Mucosa of descending colon (tissue), 3 donors: ENCODE measurements around the gene SNTG2. TPM values are rescaled to one million over a fixed set of nuclear protein-coding genes. Genes with fewer than 3 reads are reported as not detected.

Experiments used
- ATAC-seq: fragments of 200-7000 bp; cut with Tn5 transposase; one replicate; pipeline ENCODE4 v1.9.1; 2020; ENCODE audit warnings: mild to moderate bottlenecking, moderate library complexity
- DNase-seq, 3 donors: peaks; one replicate each; pipeline ENCODE4 v3.0.0-alpha.2; 2020
- H3K36me3 ChIP-seq: fragments of 200-600 bp; one replicate; pipeline ENCODE4 v1.8.0; 2021; ENCODE audit warnings: low read depth, mild to moderate bottlenecking
- H3K4me1 ChIP-seq: fragments of 200-600 bp; one replicate; pipeline ENCODE4 v1.8.0; 2021; ENCODE audit warnings: low read depth, mild to moderate bottlenecking
- H3K4me3 ChIP-seq: fragments of 200-600 bp; one replicate; pipeline ENCODE4 v1.8.0; 2021; ENCODE audit warnings: mild to moderate bottlenecking
- H3K9me3 ChIP-seq: fragments of 200-600 bp; one replicate; pipeline ENCODE4 v1.8.0; 2021; ENCODE audit warnings: mild to moderate bottlenecking
- CTCF ChIP-seq: fragments of 200-600 bp; IDR thresholded peaks from one replicate; pipeline ENCODE4 v1.8.0; 2022; ENCODE audit warnings: antibody characterized with exemption, mild to moderate bottlenecking
- intact Hi-C, 2 donors: fragments of 100-400 bp; cut with DNase I in 1 of 2; cut with micrococcal nuclease in 1 of 2; formaldehyde crosslinking; loops; one replicate each; pipeline versions ENCODE4 v1.11.0 to v1.11.1; 2022; cut with DNase I, micrococcal nuclease
- total RNA-seq, 3 donors: library from RNA; stranded (reverse); fragmentation: NEBNext Ultra II Directional in 2 of 3; extraction: Animal tissue kit (Norgen Biotek cat#: 25700) in 2 of 3; gene quantifications; one replicate each; pipeline versions ENCODE4 v1.2.1 to v1.2.4, GENCODE V29; 2021 to 2023
- donor health status: DM: no; HTN: no; CAD: no; lungs with moderate emphysema.
- donor health status: DM: no; HTN: no; CAD: no.
- donor health status: DM: no; HTN: yes; CAD: no.

SNTG2 gene
- total RNA-seq, 3 donors from 2014 or later, result 0.38 to 3.0 (median 2.8) TPM

GRCh38 chr2:1162246-1162645 is 211.6 kb downstream of the SNTG2 start:
- no peak overlapping the region for H3K4me3 ChIP-seq
- no peaks in the 10 kb centered on the region for H3K9me3 ChIP-seq
- no peak for TF ChIP-seq CTCF
- H3K36me3 ChIP-seq, result no peaks in the 10 kb centered on the region
- no peak for DNase-seq
- no peaks in the 10 kb centered on the region for H3K4me1 ChIP-seq
- no peak for ATAC-seq
- intact Hi-C loops, result no loop called here

- no peaks in the 10 kb centered on the region for H3K4me1 ChIP-seq
- no peak for ATAC-seq
- no peak for DNase-seq
- no peaks in the 10 kb centered on the region for H3K36me3 ChIP-seq
- no peak overlapping the region for H3K4me3 ChIP-seq
- no peak for TF ChIP-seq CTCF
- no peaks in the 10 kb centered on the region for H3K9me3 ChIP-seq
- intact Hi-C loops, result no loop called here
Observed at GRCh38 chr2:1162768-1163584, 212.3 kb downstream of the SNTG2 start.

- ATAC-seq, result no peak
- TF ChIP-seq CTCF, result no peak
- Histone ChIP-seq H3K36me3 (no peaks in the 10 kb centered on the region), H3K9me3 (no peaks in the 10 kb centered on the region), H3K4me1 (no peaks in the 10 kb centered on the region), H3K4me3 (no peak overlapping the region)
- DNase-seq, result no peak
- intact Hi-C loops, result no loop called here
Observed at GRCh38 chr2:1166976-1167375, 216.3 kb downstream of the SNTG2 start.

- ATAC-seq (no peak), DNase-seq (no peak)
- H3K36me3 ChIP-seq, result no peaks in the 10 kb centered on the region
- no peak for TF ChIP-seq CTCF
- no peaks in the 10 kb centered on the region for H3K9me3 ChIP-seq
- H3K4me1 ChIP-seq, result no peaks in the 10 kb centered on the region
- no peak overlapping the region for H3K4me3 ChIP-seq
- intact Hi-C loops, result no loop called here
Observed at GRCh38 chr2:1168846-1169245, 218.2 kb downstream of the SNTG2 start.

DNA sequence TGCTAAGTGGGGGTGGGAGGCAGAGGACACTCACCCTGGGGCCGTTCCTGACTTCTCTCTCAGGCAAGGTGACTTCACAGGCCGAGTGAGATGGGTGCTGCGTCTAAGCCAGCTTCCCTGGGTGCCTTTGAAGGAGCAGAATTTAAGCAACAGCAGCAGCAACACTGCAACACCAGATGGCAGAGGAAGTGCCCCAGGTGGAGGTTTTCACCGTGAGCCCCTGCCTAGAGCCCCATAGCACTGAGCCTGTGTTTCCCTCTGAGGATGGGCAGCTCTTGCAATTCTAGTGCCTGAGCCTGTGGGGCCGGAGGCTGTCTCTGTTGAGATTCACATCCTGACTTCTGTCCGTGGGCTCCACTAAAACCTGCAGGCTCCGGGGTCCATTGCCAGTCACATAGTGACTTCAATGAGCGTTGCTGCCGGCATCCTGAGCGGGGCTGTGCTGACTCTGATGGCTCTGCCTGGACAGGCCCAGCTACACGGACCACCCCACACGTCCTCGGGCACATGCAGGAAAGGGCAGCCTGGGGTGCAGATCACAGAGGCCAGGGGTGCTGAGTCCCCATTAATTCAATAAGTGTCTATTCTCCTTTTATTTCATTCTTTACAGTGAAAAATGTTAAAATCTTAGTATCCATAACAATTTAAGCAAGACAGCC is 218.8 kb downstream of the SNTG2 start:
- no peaks in the 10 kb centered on the region for H3K36me3 ChIP-seq
- ATAC-seq (no peak), DNase-seq (no peak)
- H3K4me1 ChIP-seq, result no peaks in the 10 kb centered on the region
- intact Hi-C loops, result no loop called here
- no peak overlapping the region for H3K4me3 ChIP-seq
- no peaks in the 10 kb centered on the region for H3K9me3 ChIP-seq
- no peak for TF ChIP-seq CTCF
